HPDE6-E6E7 (cell line): Measurements from ENCODE around the gene PDZD4.
"Not testable (repeated sequence)": the region's sequence is repeated elsewhere in the genome, so short reads cannot be mapped to it uniquely, and the experiment has no call there.

ENCODE experiments used
- DNase-seq: peaks from one replicate; pipeline ENCODE4 v3.0.0; 2011; ENCODE audit warnings: missing footprints; ENCODE audit errors: extremely low spot score

Gene PDZD4

DNA sequence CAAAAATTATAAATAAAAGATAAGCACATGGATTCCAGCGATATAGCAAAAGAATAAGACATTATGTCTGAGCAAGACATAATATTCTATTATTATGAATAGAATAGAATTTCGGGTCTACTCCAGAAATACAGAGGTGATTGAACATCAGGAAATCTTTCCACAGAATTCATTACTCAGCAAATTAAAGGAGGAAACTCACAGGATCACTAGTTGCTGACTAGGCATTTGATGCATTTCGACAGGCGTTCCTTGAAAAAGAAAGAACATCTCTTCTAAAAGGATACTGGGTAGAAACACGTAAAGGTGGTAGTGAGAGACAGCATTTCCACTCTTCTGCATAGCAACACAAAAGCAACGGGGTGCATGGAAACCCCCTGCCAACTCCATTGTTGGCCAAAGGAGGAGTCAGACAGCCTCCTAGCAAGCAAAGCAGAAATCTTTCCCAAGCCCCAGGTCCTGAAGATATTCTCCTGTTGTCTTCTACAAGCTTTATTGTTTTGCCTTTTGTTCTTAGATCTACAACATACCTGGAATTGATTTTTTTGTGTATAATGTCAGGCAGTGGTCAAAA, 14.3 kb upstream of the PDZD4 start:
- no peak for DNase-seq

DNA sequence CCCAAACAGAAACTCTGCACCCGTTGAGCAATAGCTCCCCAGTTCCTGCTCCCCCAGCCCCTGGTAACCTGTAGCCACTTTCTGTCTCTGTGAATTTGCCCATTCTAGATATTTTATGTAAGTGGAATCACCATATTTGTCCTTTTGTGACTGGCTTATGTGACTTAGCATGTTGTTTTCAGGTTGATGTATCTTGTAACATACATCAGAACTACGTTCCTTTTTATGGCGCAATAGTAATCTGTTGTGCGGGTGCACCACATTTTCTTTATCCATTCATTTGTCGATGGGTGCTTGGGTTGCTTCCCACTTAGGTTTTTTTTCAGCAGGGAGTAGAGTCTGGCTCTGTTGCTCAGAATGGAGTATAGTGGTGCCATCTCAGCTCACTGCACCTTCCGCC, 6.6 kb upstream of the PDZD4 start:
- no peak for DNase-seq

DNA sequence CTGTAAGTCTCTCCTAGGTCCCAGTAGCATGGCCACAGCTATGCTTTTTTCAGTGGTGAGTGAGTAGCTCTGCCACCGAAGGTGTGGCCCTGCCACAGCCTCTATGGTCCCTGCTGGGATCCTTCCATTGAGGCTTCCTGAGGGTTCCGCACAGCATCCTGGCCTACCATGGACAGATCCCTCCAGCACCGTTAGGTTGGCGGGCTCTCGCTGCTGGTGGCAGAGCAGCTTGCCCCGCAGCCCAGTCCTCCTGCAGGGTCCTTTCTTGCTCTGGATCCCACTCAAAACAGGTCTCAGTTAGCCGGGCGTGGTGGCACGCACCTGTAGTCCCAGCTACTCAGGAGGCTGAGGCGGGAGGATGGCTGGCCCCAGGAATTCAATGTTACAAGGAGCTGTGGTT, 2.4 kb upstream of the PDZD4 start:
- no peak for DNase-seq

DNA sequence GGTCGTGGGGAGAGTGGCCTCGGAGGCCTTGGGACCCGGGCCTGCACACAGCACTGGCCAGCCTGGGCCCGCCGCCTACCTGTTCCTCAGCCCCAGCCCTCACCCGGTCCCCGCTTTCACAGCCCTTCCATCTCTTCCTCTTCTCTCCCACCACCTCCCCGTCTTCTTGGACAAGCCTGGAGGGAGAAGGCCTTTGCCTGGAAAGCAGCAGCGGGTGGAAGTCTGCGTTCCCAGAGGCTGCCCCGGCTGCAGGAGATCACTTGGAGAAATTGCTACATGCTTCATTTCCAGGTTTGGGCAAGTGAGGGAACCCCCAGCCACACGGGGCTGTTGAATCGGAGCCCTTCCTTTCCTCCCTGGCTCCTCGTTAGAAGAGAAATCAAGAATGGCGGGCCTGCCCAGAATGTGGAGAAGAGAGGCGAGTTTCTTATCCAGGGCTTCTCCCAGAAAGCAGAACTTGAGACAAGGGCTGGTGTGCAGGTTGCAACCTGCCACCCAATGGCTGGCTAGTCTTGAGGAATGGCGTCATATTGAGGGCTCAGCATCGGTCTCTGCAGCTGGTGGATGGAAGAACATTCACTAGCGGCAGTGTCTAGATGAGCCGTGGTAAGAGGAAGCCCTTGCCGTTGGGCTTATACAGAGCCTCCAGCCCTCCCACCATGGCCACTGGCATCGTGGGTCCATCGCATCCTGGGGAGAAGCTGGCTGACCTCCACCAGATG, 1.2 kb upstream of the PDZD4 start:
- no peak for DNase-seq

DNA sequence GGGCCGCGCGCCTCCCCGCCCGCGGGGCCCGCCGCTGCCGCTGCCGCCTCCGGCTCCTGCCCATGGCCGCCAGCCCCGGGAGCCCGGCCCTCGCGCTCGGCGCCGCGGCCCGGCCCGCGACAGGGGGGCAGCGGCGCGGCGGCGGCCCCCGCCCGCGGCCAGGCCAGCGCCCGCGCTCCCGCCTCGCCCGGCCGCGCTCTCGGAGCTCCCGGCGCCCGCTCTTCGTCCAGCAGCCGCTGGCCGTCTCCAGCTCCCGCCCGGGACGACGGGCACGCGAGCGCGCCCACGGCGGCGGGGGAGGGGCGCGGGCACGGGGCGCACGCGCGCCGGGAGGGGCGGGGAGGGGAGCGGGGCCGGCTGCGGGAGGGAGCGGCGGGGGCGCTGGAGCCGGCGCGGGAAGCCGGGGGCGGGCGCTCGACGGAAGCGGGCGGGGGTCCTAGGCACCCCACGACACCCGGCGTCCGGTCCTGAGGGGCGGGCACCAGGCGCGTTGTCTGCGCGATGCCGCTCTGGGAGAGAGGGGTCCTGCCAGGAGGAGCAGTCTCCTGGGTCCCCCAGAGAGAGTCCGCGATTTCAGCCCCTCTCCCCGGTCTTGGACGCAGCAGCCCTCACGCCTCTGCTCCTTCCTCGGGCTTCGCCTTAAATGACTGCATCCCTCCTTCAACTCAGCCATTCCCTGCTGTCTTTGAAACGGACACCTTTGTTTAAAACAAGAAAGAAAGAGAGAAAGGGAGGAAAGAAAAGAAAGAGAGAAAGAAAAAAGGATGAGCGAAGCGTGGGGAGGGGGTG, 490 bp upstream of the PDZD4 start:
- DNase-seq, result no peak

DNA sequence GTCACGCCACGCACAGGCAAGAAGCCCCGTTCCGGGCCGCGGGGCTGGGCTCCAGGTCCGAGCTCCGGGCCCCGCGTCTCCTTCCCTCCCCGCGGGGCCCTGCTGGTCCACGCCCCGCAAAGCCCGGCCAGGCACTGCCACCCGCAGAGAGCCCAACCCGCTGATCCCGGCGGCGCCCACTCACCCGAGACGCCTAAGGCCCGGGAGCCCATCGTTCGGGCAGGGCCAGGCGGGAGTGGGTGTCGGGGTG, 870 bp downstream of the PDZD4 start:
- DNase-seq, result no peak

DNA sequence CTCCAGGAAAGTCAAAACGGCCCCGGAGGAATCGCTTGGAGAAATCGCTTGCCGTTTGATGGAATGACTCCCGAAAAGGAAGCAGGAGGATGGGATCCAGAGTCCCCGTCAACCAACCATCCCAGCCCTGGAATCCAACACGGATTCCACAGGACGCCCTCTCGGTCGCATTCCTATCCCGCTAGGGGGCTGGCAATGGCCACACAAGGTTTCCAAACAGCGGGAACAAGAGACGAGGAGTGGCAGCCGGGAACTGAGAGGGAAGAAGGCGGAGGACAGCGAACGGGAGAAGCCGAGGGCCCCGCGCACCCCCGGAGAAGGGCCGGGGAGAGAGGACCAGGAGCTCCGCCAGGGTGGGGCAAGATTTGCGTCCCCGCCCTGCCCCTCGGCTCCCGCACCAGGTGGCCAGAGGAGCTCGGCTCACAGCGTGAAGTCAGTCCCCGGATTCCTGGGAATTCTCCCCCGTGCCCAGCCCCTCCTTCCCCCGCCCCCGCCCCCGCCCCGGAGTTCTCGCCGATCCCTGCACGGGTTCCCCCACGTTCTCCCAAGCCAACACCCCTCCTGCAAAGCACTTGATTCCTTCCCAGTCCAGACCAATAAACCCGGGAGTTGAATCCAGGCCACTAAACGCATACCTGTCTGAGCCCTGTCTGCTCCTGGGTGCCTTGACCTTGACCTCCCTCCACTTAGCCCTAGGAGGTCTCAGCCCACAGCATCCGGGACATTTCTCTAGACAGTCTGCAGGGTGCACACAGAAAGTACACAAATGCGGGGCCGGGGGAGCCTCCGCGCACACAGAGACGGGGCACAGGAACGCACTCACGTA, 1.4 kb downstream of the PDZD4 start:
- DNase-seq, result no peak

DNA sequence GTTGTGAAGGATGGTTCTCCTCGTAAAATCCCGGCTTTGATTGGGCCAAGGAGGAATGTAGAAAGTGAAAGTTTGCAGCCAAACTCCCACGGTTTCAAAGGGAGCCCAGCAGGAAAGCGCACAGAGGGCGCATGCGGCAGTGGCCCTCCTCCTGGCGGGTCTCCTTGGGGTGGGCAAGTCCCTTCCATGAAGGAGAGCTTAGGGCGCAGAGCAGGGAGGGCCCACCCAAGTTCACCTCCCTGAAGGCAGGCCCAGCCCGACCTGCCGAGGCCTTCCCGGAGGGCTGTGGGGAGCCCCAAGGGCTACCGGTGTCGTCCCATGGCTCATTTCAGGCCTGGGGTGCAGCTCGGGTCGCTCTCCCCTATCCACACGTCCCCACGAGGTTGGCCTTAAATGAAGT, 2.0 kb downstream of the PDZD4 start:
- no peak for DNase-seq

DNA sequence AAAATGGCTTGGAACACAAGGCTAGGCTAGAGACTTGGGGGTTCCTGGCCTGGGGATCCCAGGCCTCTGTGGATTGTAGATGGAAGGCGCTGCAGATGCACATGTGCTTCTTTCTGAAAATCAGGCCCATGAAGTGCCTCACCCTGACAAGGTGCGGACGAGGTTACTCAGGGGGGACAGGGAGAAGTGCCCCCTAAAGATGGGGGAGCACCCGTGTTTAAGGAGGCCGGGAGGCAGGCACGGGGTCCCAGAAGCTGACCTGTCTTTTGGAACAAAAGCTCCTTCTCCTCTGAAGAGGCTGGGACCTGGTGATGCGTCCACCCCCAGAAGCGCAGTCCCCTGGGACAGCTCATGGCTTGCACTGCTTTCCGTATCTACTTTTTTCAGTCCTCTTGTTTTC, 2.4 kb downstream of the PDZD4 start:
- DNase-seq, result no peak

DNA sequence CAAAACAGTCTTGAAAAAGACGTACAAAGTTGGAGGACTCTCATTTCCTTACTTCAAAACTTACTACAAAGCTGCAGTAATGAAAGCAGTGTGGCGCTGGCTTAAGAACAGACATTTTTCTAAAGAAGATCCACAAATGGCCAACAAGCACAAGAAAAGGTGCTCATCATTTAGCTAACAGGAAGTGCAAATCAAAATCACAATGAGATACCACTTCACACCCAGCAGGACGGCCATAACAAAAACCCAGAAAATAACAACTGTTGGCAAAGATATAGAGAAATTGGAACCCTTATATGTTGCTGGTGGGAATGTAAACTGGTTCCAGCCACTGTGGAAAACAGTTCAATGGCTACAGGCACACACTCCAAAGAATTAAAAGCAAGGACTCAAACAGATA, 3.3 kb downstream of the PDZD4 start:
- DNase-seq, result no peak

DNA sequence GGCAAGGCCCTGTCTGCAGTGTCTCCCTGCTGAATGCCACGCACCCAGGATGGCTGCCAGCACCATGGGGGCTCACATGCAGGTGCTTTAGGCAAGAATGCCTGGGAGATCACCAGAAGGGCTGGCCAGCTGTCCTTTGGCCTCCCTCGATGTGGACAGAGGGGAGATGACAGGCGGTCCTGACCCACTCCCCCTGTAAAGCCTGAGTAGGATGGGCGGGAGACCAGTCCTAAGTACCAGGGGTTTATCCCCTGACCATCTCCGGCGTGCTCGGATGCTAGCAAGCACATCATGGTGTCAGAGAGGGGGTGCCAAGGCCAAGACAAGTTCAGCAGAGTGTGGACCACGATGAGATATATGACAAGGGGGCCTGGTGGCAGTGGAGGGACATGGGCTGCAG, 5.3 kb downstream of the PDZD4 start:
- DNase-seq, result no peak

DNA sequence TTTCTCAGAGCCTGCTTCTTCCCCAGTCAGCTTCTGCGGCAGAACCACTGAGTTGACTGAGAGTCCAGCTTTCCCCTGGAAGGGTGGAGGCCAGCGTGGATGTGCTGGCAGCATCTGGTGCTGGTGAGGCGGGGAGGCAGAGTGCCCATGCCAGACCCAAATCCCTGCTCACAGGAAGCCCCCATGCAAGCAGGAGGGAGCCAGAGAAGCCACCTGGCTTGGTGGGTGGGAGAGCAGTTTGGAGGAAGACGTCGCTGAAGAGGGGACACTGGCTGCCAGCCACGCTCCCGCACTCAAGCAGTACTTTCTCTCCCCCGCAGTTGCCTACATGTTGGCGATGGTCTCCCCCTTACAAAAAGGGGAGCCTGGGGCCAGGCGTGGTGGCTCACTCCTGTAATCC, 6.0 kb downstream of the PDZD4 start:
- DNase-seq, result no peak

DNA sequence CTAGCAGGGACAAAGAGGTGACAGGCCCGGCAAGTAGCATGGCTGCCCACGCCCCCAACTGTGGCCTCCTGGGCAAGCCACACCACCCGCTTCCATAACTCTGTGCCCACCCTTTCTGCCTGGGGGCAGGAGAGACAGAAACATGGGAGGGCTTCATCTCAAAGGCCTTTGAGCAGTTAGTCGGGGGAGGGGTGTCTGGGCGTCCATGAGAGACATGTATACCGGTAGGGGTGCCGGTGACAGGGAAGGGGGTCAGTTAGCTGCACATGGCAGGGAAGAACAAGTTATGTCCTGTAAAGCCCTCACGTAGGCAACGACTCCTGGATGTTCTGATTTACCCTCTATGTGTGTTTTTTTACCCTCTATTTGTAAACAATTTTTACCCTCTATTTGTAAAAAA, 9.3 kb downstream of the PDZD4 start:
- DNase-seq, result no peak

DNA sequence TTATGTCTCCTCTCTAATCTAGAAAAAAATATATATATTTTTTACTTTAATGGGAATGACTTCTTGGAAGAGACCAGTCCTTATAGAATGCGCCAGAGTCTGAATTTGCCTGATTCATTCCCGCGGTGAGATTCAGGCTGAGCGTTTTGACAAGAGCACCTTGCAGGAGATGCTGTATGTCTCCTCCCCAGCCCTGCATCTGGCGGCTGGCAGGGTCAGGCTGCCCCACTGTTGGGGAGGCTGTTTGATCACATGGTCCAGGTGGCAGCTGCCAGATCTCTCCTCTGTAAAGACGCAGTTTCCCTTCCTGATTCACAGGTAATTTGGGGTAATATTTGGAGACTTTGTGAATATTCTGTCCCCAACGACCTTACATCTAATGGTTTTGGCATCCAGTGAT, 9.7 kb downstream of the PDZD4 start:
- DNase-seq, result no peak

DNA sequence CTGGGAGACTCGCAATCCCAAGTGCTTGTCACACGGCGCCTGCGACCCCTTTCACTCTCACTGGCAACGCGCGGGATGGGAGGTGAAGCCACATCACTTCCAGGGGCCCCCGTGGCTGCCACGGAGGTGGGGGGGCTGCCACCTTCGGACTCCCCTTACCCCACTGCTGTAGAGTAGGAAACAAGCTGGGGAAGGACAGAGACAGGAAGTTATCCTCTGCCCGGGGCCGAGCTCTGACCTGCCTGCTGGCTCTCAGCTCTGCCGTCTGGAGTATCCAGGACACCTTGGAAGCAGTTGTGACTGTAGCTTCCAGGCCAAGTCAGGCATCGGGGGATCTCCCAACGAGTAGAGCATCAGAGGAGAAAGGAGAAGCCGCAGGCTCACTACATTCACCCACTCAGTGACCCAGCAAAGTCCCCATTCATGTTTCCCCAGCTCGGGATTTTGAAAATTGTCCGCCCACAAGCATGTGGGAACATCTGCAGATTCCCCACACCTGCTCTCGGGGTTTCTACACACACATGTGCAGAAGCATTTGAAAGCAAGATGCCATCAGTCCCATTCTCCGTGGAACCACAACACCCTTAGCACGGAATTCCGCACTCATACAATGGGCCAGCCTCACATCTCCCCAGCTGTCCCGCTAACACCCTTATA, 10.8 kb downstream of the PDZD4 start:
- no peak for DNase-seq

DNA sequence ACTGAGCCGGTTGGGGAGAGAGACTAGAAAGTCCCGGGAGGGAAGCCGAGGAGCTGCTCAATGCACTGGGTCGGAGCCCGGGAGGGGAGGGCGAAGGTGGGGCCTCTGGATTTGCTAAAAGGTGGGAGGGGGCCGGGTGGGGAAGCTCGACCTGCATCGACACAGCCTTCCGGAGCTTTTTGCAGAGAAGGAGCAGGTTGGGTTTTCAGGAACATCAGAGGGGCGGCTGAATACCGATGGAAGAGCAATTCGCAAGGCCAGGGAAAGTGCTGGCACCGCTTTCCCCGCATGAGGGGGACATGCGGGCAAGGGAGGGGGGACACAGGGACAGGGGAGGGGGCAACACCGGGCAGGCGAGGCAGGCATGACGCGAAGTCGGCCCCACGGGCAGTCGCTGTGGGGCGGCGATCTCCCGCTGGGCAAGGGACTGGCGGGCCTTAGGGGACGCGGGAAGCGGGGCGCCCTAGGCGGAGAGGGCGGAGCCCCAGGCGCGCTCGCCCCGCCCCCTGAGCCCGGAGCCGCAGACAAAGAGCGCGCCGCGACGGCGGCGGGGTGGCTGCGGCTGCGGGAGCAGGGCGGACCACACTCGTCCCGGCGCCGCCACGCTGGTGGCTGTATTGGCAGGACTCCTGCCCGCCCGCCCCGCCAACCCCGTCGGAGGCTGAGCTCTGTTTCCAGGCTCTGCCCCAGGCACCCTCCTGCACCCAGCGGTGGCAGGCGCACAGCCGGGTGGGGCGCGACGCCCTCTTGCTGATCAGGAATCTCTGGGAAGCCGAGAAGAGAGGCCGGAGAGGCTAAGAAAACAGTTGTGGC, 11.6 kb downstream of the PDZD4 start:
- DNase-seq, result peak; percentile 62

DNA sequence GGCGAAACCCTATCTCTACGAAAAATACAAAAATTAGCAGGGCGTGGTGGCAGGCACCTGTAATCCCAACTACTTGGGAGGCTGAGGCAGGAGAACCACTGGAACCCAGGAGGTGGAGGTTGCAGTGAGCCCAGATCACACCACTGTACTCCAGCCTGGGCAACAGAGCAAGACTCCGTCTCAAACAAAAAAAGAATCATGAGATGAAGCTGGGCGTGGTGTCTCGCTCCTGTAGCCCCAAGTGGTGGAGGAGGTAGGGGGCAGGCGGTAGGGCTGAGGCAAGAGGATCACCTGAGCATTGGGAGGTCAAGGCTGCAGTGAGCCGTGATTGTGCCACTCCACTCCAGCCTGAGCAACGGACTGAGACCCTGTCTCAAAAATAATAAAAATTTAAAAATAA, 12.3 kb downstream of the PDZD4 start:
- not testable (repeated sequence) for DNase-seq

DNA sequence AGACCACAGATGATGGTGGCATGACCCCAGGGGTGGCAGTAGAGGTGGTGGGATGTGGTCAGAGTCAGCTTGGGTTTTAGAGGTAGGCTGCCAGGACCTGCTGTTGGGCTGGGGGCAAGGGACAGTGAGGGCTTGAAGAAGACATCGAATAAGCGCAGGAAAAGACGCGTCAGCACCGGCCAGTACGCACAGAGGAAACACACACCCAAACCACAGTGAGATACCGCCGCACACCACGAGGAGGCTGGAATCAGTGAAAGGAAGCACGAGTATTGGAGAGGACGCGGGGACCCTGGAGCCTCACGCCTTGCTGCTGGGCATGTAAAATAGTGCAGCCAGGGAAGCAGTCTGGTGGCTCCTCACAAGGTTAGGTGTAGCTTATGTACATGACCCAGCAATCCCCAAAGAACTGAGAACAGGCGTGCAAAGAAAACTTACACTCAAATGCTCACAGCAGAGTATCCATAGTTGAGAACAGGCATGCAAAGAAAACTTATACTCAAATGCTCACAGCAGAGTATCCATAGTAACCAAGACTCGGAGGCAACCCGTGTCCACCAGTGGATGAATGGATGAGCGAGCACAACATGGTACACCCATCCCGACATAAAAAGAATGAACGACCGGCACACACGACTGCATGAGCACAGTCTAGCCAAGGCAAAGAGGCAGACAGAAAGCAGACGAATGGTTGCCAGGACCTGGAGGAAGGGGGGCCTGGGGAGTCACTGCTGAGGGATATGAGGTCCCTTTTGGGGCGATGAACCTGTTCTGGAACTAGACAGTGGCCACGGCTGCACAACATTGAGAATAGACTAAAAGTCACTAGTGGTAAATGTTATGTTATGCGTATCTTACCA, 13.3 kb downstream of the PDZD4 start:
- no peak for DNase-seq

DNA sequence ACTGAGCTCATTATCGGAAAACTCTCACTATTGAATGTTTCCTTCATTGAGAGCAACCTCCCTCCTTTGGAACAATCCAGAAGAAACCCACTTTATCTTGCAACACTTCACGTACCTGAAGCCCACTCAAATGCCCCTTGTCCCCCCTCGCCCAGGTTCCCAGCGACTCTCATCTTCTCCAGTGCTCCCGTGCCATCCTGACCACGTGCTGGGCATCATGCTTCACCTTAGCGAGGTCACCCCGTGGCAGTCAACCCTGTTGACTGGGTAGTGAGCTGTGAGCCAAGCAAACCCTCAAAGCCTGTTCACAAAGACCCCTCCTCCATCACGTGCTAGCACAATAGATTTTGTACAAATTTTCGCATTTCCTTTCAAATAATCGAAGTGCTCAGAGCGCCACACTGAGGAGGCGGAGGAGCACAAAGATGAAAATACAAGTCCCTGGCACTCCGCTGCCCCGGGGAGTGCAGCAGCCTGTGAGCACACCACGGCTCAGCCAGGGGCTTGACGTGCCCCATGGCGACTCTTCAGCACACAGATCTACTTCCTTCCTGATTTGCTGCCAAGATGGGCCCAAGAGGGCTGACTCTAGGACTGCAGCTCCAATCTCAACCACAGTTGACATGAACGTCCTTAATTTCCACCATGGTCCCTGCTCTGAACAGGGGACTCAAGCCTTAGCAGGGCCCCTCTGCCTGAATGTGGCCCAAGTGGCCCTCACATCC, 15.6 kb downstream of the PDZD4 start:
- DNase-seq, result no peak

DNA sequence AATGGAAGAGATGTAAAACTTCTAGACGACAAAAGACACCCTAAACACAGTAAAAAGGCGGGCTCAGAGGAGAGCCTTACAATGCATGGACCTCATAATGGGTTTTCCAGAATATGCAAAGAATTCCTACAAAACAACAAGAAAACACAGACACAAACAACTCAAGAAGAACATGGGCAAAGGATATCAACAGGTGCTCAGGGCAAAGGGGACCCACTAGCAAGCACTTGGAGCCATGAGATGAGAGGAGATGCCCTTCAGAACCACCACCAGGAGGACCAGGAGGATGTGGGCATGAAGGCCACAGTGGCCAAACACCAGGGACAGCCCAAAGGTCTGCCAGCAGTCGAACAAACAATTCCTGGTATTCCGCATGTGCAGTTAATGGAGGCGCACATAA, 17.2 kb downstream of the PDZD4 start:
- DNase-seq, result no peak
